Measurements from ENCODE around the gene RGS8.

Gene RGS8

GRCh38 chr1:182687361-182687760 is 3.0 kb upstream of the RGS8 start:
- TF ChIP-seq ZFX (IDR thresholded peaks at IDR 0.05; ENCODE audit: borderline replicate concordance) (no peak), CTCF (IDR thresholded peaks at IDR 0.05) (no peak)
- no peak overlapping the region for H3K27ac ChIP-seq

GRCh38 chr1:182686446-182686845 is 2.1 kb upstream of the RGS8 start:
- no peak for TF ChIP-seq ZFX (IDR thresholded peaks at IDR 0.05; ENCODE audit: borderline replicate concordance)
- no peak for TF ChIP-seq CTCF (IDR thresholded peaks at IDR 0.05)
- H3K27ac ChIP-seq: no peak overlapping the region

- H3K27ac ChIP-seq: no peak overlapping the region
- no peak for TF ChIP-seq ZFX (IDR thresholded peaks at IDR 0.05; ENCODE audit: borderline replicate concordance)
- no peak for TF ChIP-seq CTCF (IDR thresholded peaks at IDR 0.05)
Observed at GRCh38 chr1:182685215-182685614, 828 bp upstream of the RGS8 start.

GRCh38 chr1:182682898-182683501 is 1.4 kb downstream of the RGS8 start:
- no peak overlapping the region for H3K27ac ChIP-seq
- TF ChIP-seq ZFX (IDR thresholded peaks at IDR 0.05; ENCODE audit: borderline replicate concordance) (no peak), CTCF (IDR thresholded peaks at IDR 0.05) (no peak)

GRCh38 chr1:182682406-182682805 is 2.0 kb downstream of the RGS8 start:
- no peak overlapping the region for H3K27ac ChIP-seq
- TF ChIP-seq ZFX (IDR thresholded peaks at IDR 0.05; ENCODE audit: borderline replicate concordance): no peak
- TF ChIP-seq CTCF (IDR thresholded peaks at IDR 0.05): no peak

DNA sequence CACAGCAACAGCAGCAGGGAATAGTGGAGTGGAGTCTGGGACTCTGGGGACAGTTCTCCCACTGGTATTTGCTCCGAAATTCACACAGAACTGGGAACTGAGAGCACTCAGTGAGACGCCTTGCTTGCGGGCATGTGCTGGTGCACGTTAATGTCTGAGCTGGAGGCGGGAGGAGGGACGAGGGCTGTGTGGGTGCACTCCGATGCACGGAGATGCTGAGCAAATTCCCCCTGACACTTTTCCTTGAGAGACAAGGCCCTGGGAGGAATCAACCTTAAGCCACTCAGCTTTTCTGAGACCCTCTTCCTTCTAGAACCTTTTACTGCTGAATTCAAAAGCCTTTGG is 2.8 kb downstream of the RGS8 start:
- TF ChIP-seq ZFX (IDR thresholded peaks at IDR 0.05; ENCODE audit: borderline replicate concordance) (no peak), CTCF (IDR thresholded peaks at IDR 0.05) (no peak)
- H3K27ac ChIP-seq: no peak overlapping the region

- no peak overlapping the region for H3K27ac ChIP-seq
- TF ChIP-seq ZFX (IDR thresholded peaks at IDR 0.05; ENCODE audit: borderline replicate concordance) (no peak), CTCF (IDR thresholded peaks at IDR 0.05) (no peak)
Observed at GRCh38 chr1:182680901-182681567, 3.4 kb downstream of the RGS8 start.

All from 22Rv1 (cell line).